GM12801 (cell line): ENCODE measurements around the gene PWWP2A.

Source experiments
- TF ChIP-seq, protein P1 (sequence below): IDR thresholded peaks from one replicate; pipeline ENCODE4 v1.5.1; 2011; ENCODE audit warnings: control low read depth; ENCODE audit not compliant: insufficient read length; ENCODE audit errors: extremely low read depth

The PWWP2A gene

DNA sequence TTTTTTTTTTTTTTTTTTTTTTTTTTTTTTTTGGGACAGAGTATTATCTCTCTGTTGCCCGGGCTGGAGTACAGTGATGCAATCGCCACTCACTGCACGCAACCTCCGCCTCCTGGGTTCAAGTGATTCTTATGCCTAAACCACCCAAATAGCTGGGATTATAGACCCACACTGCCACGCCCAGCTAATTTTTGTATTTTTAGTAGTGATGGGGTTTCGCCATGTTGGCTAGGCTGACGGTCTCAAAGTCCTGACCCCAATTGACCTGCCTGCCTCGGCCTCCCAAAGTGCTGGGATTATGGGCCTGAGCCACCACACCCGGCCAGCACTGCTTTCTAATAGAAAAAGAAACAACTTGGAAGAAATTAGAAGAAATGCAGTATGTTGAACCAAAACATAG is 71.1 kb downstream of the PWWP2A start:
- TF ChIP-seq, protein P1, sequence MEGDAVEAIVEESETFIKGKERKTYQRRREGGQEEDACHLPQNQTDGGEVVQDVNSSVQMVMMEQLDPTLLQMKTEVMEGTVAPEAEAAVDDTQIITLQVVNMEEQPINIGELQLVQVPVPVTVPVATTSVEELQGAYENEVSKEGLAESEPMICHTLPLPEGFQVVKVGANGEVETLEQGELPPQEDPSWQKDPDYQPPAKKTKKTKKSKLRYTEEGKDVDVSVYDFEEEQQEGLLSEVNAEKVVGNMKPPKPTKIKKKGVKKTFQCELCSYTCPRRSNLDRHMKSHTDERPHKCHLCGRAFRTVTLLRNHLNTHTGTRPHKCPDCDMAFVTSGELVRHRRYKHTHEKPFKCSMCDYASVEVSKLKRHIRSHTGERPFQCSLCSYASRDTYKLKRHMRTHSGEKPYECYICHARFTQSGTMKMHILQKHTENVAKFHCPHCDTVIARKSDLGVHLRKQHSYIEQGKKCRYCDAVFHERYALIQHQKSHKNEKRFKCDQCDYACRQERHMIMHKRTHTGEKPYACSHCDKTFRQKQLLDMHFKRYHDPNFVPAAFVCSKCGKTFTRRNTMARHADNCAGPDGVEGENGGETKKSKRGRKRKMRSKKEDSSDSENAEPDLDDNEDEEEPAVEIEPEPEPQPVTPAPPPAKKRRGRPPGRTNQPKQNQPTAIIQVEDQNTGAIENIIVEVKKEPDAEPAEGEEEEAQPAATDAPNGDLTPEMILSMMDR, result no peak

DNA sequence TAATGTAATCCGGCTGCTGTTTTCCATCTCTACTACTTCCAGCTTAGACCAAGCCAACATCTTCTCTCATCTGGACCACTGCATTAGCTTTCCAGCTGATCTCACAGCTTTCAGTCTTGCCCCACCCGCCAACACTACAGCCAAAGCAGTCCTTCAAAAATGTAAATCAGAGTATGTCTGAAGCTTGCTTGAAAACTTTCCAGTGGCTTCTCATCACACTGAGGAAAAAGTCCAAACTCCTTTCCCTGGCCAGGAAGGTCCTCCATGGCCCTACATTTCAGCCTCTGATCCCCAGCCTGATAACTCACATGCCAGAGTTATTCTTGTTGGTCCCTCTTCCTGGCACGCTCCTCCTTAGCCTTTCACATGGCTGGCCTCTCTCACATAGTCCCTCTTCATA is 71.8 kb downstream of the PWWP2A start:
- TF ChIP-seq, protein P1, result no peak

DNA sequence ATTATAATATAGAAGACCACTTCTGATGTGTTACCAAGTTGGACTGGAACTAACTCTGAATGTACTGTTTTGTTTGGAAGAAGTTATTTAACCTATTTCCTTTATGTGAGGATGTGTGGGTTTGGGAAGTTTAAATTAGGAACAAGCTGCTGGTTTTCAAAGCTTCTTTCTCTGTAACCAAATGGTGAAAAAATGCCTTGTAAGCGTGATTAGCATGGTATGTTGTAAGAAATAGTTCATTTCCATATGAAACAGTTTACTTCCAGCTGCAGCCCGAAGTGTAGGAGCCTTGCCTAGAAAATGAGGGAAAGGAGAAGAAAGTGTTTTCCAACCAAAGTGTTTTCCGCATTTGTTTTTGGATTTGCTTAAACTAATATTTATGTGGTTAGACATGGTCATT is 74.3 kb downstream of the PWWP2A start:
- TF ChIP-seq, protein P1, result no peak

DNA sequence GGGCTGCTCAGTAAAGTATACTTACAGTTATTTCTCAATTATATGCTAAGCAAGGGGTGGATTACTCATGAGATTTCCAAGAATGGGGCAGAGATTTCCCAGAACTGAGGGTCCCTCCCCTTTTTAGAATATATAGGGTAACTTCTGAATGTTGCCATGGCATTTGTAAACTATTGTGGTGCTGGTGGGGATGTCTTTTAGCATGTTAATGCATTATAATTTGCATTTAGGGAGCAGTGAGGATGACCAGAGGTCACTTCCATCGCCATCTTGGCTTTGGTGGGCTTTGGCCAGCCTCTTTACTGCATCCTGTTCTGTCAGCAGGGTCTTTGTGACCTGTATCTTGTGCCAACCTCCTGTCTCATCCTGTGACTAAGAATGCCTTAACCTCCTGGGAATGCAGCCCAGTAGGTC is 74.9 kb downstream of the PWWP2A start:
- TF ChIP-seq, protein P1, result no peak

DNA sequence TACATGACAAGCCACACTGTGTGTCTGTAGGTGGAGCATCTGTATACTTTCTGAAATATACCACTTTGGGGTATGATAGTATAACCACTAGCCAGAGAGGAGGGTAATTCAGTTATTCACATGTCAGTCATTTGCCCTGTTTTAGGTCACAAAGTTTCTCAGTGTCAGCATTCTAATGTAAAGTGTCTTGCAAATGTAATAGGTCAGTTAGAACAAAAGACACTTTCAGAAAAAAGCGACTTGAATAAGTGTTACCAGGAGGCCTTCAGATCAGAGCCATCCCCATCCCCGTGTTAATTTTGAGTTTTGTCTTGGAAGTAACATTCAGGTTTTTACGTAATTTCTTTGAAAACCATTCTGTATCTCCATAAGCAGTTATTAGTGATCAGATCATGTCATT is 76.6 kb downstream of the PWWP2A start:
- TF ChIP-seq, protein P1, result no peak
